Parathyroid adenoma (tissue), 2 donors: ENCODE data around the gene CD33.

ENCODE experiments used
- H2AFZ ChIP-seq: fragments of 300-600 bp; sonication (generic); one replicate; pipeline ENCODE4 v1.7.0; 2017; ENCODE audit warnings: antibody characterized with exemption, mild to moderate bottlenecking
- H3K27ac ChIP-seq: fragments of 300-600 bp; sonication (generic); one replicate; pipeline ENCODE4 v1.7.0; 2017
- H3K27me3 ChIP-seq: fragments of 300-600 bp; sonication (generic); one replicate; pipeline ENCODE4 v1.7.0; 2017; ENCODE audit warnings: low read length; ENCODE audit not compliant: control insufficient read depth, insufficient read depth
- H3K36me3 ChIP-seq: fragments of 300-600 bp; sonication (generic); one replicate; pipeline ENCODE4 v1.7.0; 2017; ENCODE audit warnings: low read length; ENCODE audit not compliant: control insufficient read depth, insufficient read depth
- H3K4me1 ChIP-seq: fragments of 300-600 bp; sonication (generic); one replicate; pipeline ENCODE4 v1.7.0; 2017; ENCODE audit warnings: control low read depth
- H3K4me2 ChIP-seq: fragments of 300-600 bp; sonication (generic); one replicate; pipeline ENCODE4 v1.7.0; 2017; ENCODE audit warnings: low read length
- H3K4me3 ChIP-seq: fragments of 300-600 bp; sonication (generic); one replicate; pipeline ENCODE4 v1.7.0; 2017; ENCODE audit warnings: low read depth, low read length
- H3K79me2 ChIP-seq: fragments of 300-600 bp; sonication (generic); one replicate; pipeline ENCODE4 v1.7.0; 2017; ENCODE audit warnings: control low read depth
- H3K9ac ChIP-seq: fragments of 300-600 bp; sonication (generic); one replicate; pipeline ENCODE4 v1.7.0; 2017; ENCODE audit warnings: mild to moderate bottlenecking
- H3K9me3 ChIP-seq: fragments of 300-600 bp; sonication (generic); one replicate; pipeline ENCODE4 v1.7.0; 2017; ENCODE audit warnings: low read length; ENCODE audit not compliant: control insufficient read depth
- CTCF ChIP-seq: fragments of 300-600 bp; sonication (generic); IDR thresholded peaks from one replicate; pipeline ENCODE4 v1.7.0; 2017; ENCODE audit warnings: antibody characterized with exemption, mild to moderate bottlenecking
- donor health status: primary hyperparathyroidism.

CD33 gene

GRCh38 chr19:51247972-51248590 is 23.2 kb downstream of the CD33 start:
- Histone ChIP-seq H3K4me2 (no peak overlapping the region), H3K36me3 (no peaks in the 10 kb centered on the region), H3K4me1 (no peaks in the 10 kb centered on the region), H3K27ac (no peak overlapping the region), H3K4me3 (no peak overlapping the region), H3K79me2 (no peaks in the 10 kb centered on the region), H2AFZ (no peak overlapping the region), H3K9me3 (no peaks in the 10 kb centered on the region), H3K27me3 (no peaks in the 10 kb centered on the region), H3K9ac (no peak overlapping the region)
- no peak for TF ChIP-seq CTCF

- no peaks in the 10 kb centered on the region for H3K4me1 ChIP-seq
- H3K79me2 ChIP-seq: no peaks in the 10 kb centered on the region
- H2AFZ ChIP-seq: no peak within 1 kb of the TSS
- no peak within 1 kb of the TSS for H3K9ac ChIP-seq
- TF ChIP-seq CTCF: no peak
- H3K27me3 ChIP-seq: no peaks in the 10 kb centered on the region
- no peaks in the 10 kb centered on the region for H3K36me3 ChIP-seq
- H3K9me3 ChIP-seq: no peaks in the 10 kb centered on the region
- H3K4me2 ChIP-seq: no peak within 1 kb of the TSS
- H3K27ac ChIP-seq: no peak within 1 kb of the TSS
- no peak within 1 kb of the TSS for H3K4me3 ChIP-seq
These were observed 26.0 kb downstream of the CD33 start, which contains the start of gene SIGLECL1 for GRCh38 chr19:51250786-51251467. TSS of gene SIGLECL1 (plus strand) at chr19:51251080. CDS start at chr19:51264073, 12,993 bp downstream.

- no peak overlapping the region for H3K4me2 ChIP-seq
- H3K9me3 ChIP-seq: no peaks in the 10 kb centered on the region
- H2AFZ ChIP-seq: no peak overlapping the region
- no peaks in the 10 kb centered on the region for H3K36me3 ChIP-seq
- H3K4me1 ChIP-seq: no peaks in the 10 kb centered on the region
- no peak for TF ChIP-seq CTCF
- H3K79me2 ChIP-seq: no peaks in the 10 kb centered on the region
- no peak overlapping the region for H3K4me3 ChIP-seq
- H3K9ac ChIP-seq: no peak overlapping the region
- H3K27me3 ChIP-seq: no peaks in the 10 kb centered on the region
- H3K27ac ChIP-seq: no peak overlapping the region
These were observed 26.6 kb downstream of the CD33 start for GRCh38 chr19:51251468-51251820.

- H3K4me1 ChIP-seq: no peaks in the 10 kb centered on the region
- H3K4me2 ChIP-seq: no peak overlapping the region
- H3K79me2 ChIP-seq: no peaks in the 10 kb centered on the region
- no peak overlapping the region for H3K27ac ChIP-seq
- no peak for TF ChIP-seq CTCF
- no peaks in the 10 kb centered on the region for H3K27me3 ChIP-seq
- no peak overlapping the region for H3K4me3 ChIP-seq
- no peaks in the 10 kb centered on the region for H3K9me3 ChIP-seq
- no peaks in the 10 kb centered on the region for H3K36me3 ChIP-seq
- H3K9ac ChIP-seq: no peak overlapping the region
- H2AFZ ChIP-seq: no peak overlapping the region
These were observed 27.6 kb downstream of the CD33 start for GRCh38 chr19:51252306-51253079.
